HEK293 (cell line): ENCODE measurements around the gene RPL27.
A peak's percentile ranks its signal among the peaks of the same experiment; 100 is the strongest.

Experiments
- EGR2 ChIP-seq: fragments of 450-650 bp; formaldehyde crosslinking; IDR thresholded peaks from 2 replicates; pipeline ENCODE4 v1.5.1; 2016; ENCODE audit warnings: low read depth, missing biosample characterization, missing genetic modification characterization
- HOXC10 ChIP-seq: sonication (generic); formaldehyde crosslinking; IDR thresholded peaks from 2 replicates; pipeline ENCODE4 v1.8.1; 2023; ENCODE audit warnings: mild to moderate bottlenecking, missing genetic modification reagents
- MEIS1 ChIP-seq: sonication (generic); formaldehyde crosslinking; IDR thresholded peaks from 2 replicates; pipeline ENCODE4 v1.8.1; 2022; ENCODE audit warnings: missing genetic modification reagents, mild to moderate bottlenecking, borderline replicate concordance
- PRDM1 ChIP-seq: fragments of 450-650 bp; formaldehyde crosslinking; IDR thresholded peaks from 2 replicates; pipeline ENCODE4; 2016; ENCODE audit warnings: missing biosample characterization, missing genetic modification characterization
- PRDM2 ChIP-seq: fragments of 450-650 bp; formaldehyde crosslinking; IDR thresholded peaks from 2 replicates; pipeline ENCODE4 v1.5.1; 2016; ENCODE audit warnings: missing biosample characterization, missing genetic modification characterization, borderline replicate concordance
- SCRT1 ChIP-seq: fragments of 450-650 bp; formaldehyde crosslinking; IDR thresholded peaks from 2 replicates; pipeline ENCODE4 v1.5.1; 2016; ENCODE audit warnings: missing biosample characterization, missing genetic modification characterization, borderline replicate concordance
- YY2 ChIP-seq: fragments of 450-650 bp; formaldehyde crosslinking; IDR thresholded peaks from 2 replicates; pipeline ENCODE4 v1.5.1; 2016; ENCODE audit warnings: missing biosample characterization, missing genetic modification characterization
- ZFP37 ChIP-seq: fragments of 450-650 bp; formaldehyde crosslinking; IDR thresholded peaks from 2 replicates; pipeline ENCODE4 v1.5.1; 2016; ENCODE audit warnings: missing biosample characterization, missing genetic modification characterization
- ZNF248 ChIP-seq: fragments of 450-650 bp; formaldehyde crosslinking; IDR thresholded peaks from 2 replicates; pipeline ENCODE4 v1.5.1; 2017; ENCODE audit warnings: missing biosample characterization, missing genetic modification characterization
- ZNF341 ChIP-seq: fragments of 450-650 bp; formaldehyde crosslinking; IDR thresholded peaks from 2 replicates; pipeline ENCODE4; 2016; ENCODE audit warnings: low read depth, missing biosample characterization, missing genetic modification characterization
- ZNF366 ChIP-seq: fragments of 450-650 bp; formaldehyde crosslinking; conservative IDR thresholded peaks from 2 replicates; pipeline ENCODE4 v1.5.1; 2016; ENCODE audit warnings: missing biosample characterization, missing genetic modification characterization
- ZNF394 ChIP-seq: fragments of 450-650 bp; formaldehyde crosslinking; IDR thresholded peaks from 2 replicates; pipeline ENCODE4 v1.5.1; 2016; ENCODE audit warnings: missing biosample characterization, missing genetic modification characterization, mild to moderate bottlenecking, moderate library complexity, borderline replicate concordance
- ZNF48 ChIP-seq: fragments of 450-650 bp; formaldehyde crosslinking; IDR thresholded peaks from 2 replicates; pipeline ENCODE4 v1.5.1; 2016; ENCODE audit warnings: missing biosample characterization, missing genetic modification characterization
- ZNF501 ChIP-seq: fragments of 450-650 bp; formaldehyde crosslinking; IDR thresholded peaks from 2 replicates; pipeline ENCODE4 v1.5.1; 2016; ENCODE audit warnings: missing biosample characterization, missing genetic modification characterization
- ZNF561 ChIP-seq: fragments of 450-650 bp; IDR thresholded peaks from 2 replicates; pipeline ENCODE4 v1.5.1; 2018; ENCODE audit warnings: missing biosample characterization, missing genetic modification characterization, borderline replicate concordance
- ZNF629 ChIP-seq: fragments of 450-650 bp; formaldehyde crosslinking; IDR thresholded peaks from 2 replicates; pipeline ENCODE4 v1.5.1; 2017; ENCODE audit warnings: missing biosample characterization, missing genetic modification characterization
- ZNF660 ChIP-seq: fragments of 450-650 bp; IDR thresholded peaks from 2 replicates; pipeline ENCODE4 v1.5.1; 2018; ENCODE audit warnings: missing biosample characterization, mild to moderate bottlenecking, missing genetic modification characterization
- ZNF830 ChIP-seq: fragments of 450-650 bp; IDR thresholded peaks from 2 replicates; pipeline ENCODE4 v1.5.0; 2018; ENCODE audit warnings: missing biosample characterization, missing genetic modification characterization, low read depth, mild to moderate bottlenecking, moderate library complexity
- ZSCAN4 ChIP-seq: fragments of 450-650 bp; formaldehyde crosslinking; IDR thresholded peaks from 2 replicates; pipeline ENCODE4 v1.5.1; 2017; ENCODE audit warnings: missing biosample characterization, missing genetic modification characterization
- TF ChIP-seq, protein P1 (sequence below): fragments of 450-650 bp; formaldehyde crosslinking; IDR thresholded peaks from 2 replicates; pipeline ENCODE4 v1.5.1; 2016; ENCODE audit warnings: missing biosample characterization, missing genetic modification characterization
- TF ChIP-seq, protein P2 (sequence below): fragments of 450-650 bp; formaldehyde crosslinking; IDR thresholded peaks from 2 replicates; pipeline ENCODE4 v1.5.1; 2016; ENCODE audit warnings: missing biosample characterization, missing genetic modification characterization, low read depth
- TF ChIP-seq, protein P3 (sequence below): fragments of 450-650 bp; formaldehyde crosslinking; IDR thresholded peaks from 2 replicates; pipeline ENCODE4 v1.5.1; 2016; ENCODE audit warnings: missing biosample characterization, missing genetic modification characterization
- TF ChIP-seq, protein P4 (sequence below): fragments of 450-650 bp; formaldehyde crosslinking; IDR thresholded peaks from 2 replicates; pipeline ENCODE4 v1.5.1; 2016; ENCODE audit warnings: missing biosample characterization, missing genetic modification characterization

Gene RPL27

GRCh38 chr17:42980766-42981397, 17.3 kb upstream of the RPL27 start (continued):
- 0 out of 2 replicates have a peak, but pooled peaks have one; percentile 88 for TF ChIP-seq PRDM2 (tag by site-specific recombination)
- TF ChIP-seq ZNF341 (tag by site-specific recombination) = peak; percentile 8; the same call in 1 of the 2 replicates
- TF ChIP-seq EGR2 (tag by site-specific recombination) = peak; percentile 51
- 0 out of 2 replicates have a peak, but pooled peaks have one; percentile 15 for TF ChIP-seq YY2 (tag by site-specific recombination)
- TF ChIP-seq ZNF501 (tag by site-specific recombination) = peak; percentile 77
- TF ChIP-seq, protein P1, sequence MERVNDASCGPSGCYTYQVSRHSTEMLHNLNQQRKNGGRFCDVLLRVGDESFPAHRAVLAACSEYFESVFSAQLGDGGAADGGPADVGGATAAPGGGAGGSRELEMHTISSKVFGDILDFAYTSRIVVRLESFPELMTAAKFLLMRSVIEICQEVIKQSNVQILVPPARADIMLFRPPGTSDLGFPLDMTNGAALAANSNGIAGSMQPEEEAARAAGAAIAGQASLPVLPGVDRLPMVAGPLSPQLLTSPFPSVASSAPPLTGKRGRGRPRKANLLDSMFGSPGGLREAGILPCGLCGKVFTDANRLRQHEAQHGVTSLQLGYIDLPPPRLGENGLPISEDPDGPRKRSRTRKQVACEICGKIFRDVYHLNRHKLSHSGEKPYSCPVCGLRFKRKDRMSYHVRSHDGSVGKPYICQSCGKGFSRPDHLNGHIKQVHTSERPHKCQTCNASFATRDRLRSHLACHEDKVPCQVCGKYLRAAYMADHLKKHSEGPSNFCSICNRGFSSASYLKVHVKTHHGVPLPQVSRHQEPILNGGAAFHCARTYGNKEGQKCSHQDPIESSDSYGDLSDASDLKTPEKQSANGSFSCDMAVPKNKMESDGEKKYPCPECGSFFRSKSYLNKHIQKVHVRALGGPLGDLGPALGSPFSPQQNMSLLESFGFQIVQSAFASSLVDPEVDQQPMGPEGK (tag by site-specific recombination) = peak; percentile 37
- no peak for TF ChIP-seq ZNF48 (tag by site-specific recombination)
- no peak for TF ChIP-seq ZNF248 (tag by site-specific recombination)
- peak; percentile 68 for TF ChIP-seq ZNF366 (tag by site-specific recombination)
- TF ChIP-seq, protein P2, sequence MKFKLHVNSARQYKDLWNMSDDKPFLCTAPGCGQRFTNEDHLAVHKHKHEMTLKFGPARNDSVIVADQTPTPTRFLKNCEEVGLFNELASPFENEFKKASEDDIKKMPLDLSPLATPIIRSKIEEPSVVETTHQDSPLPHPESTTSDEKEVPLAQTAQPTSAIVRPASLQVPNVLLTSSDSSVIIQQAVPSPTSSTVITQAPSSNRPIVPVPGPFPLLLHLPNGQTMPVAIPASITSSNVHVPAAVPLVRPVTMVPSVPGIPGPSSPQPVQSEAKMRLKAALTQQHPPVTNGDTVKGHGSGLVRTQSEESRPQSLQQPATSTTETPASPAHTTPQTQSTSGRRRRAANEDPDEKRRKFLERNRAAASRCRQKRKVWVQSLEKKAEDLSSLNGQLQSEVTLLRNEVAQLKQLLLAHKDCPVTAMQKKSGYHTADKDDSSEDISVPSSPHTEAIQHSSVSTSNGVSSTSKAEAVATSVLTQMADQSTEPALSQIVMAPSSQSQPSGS (tag by site-specific recombination) = peak; percentile 74
- no peak for TF ChIP-seq ZNF561 (tag by site-specific recombination)
- TF ChIP-seq, protein P3, sequence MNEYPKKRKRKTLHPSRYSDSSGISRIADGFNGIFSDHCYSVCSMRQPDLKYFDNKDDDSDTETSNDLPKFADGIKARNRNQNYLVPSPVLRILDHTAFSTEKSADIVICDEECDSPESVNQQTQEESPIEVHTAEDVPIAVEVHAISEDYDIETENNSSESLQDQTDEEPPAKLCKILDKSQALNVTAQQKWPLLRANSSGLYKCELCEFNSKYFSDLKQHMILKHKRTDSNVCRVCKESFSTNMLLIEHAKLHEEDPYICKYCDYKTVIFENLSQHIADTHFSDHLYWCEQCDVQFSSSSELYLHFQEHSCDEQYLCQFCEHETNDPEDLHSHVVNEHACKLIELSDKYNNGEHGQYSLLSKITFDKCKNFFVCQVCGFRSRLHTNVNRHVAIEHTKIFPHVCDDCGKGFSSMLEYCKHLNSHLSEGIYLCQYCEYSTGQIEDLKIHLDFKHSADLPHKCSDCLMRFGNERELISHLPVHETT (tag by site-specific recombination) = no peak
- no peak for TF ChIP-seq MEIS1 (CRISPR knock-in tag)
- peak; percentile 29; the same call in 1 of the 2 replicates for TF ChIP-seq PRDM1 (tag by site-specific recombination)
- TF ChIP-seq ZNF830 (tag by site-specific recombination) = no peak
- 0 out of 2 replicates have a peak, but pooled peaks have one; percentile 32 for TF ChIP-seq HOXC10 (CRISPR knock-in tag)
- TF ChIP-seq, protein P4, sequence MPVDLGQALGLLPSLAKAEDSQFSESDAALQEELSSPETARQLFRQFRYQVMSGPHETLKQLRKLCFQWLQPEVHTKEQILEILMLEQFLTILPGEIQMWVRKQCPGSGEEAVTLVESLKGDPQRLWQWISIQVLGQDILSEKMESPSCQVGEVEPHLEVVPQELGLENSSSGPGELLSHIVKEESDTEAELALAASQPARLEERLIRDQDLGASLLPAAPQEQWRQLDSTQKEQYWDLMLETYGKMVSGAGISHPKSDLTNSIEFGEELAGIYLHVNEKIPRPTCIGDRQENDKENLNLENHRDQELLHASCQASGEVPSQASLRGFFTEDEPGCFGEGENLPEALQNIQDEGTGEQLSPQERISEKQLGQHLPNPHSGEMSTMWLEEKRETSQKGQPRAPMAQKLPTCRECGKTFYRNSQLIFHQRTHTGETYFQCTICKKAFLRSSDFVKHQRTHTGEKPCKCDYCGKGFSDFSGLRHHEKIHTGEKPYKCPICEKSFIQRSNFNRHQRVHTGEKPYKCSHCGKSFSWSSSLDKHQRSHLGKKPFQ (tag by site-specific recombination) = peak; percentile 71; the same call in 1 of the 2 replicates
- TF ChIP-seq SCRT1 (tag by site-specific recombination) = no peak
- peak; percentile 20; the same call in 1 of the 2 replicates for TF ChIP-seq ZSCAN4 (tag by site-specific recombination)
- peak; percentile 75; the same call in 1 of the 2 replicates for TF ChIP-seq ZFP37 (tag by site-specific recombination)
- peak; percentile 65 for TF ChIP-seq ZNF629 (tag by site-specific recombination)
- peak; percentile 46; the same call in 1 of the 2 replicates for TF ChIP-seq ZNF394 (tag by site-specific recombination)
- TF ChIP-seq ZNF660 (tag by site-specific recombination) = peak; percentile 34; the same call in 1 of the 2 replicates
